ENCODE measurements around the gene MMP19. TPM values are rescaled to one million over a fixed set of nuclear protein-coding genes. Genes with fewer than 3 reads are reported as not detected.

The MMP19 gene
- total and polyA plus RNA-seq, 7 donors = 0.66 to 4.1 (median 1.5) TPM

DNA sequence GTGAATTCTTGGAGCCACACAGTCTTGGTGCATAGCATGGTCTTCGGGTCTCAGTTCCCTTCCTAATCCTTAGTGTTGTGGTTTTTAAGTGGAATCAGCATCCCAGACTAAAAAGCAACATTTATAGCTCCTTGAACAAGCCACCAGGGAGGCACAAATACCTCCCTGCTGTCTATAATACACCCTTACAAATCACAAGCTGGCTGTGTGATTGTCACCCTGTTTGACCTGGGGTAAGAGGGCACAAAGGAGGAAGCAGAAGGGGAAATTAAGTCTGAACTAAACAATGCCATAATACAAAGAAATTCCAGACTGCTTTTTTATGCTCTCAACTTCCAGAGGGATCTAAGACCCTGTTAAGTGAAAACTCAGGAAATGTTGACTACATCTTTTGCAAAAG, 7.7 kb upstream of the MMP19 start:
- H3K9me3 ChIP-seq = no peaks in the 10 kb centered on the region
- H3K27ac ChIP-seq = no peak overlapping the region
- no peak for DNase-seq
- intact Hi-C loops (cut with DNase I) = no loop called here
- no peaks in the 10 kb centered on the region for H3K36me3 ChIP-seq (ENCODE audit: insufficient read depth in 1 of 2, low read depth in 1 of 2)
- peaks cover 0 to 20% (median 3%) of the 10 kb centered on the region in 3 donors for H3K27me3 ChIP-seq (ENCODE audit: insufficient read depth in 3 of 3, low read length in 2 of 3)
- H3K4me1 ChIP-seq = no peaks in the 10 kb centered on the region
- H3K4me3 ChIP-seq = no peak overlapping the region
- ATAC-seq = no peak
- TF ChIP-seq, protein P1, sequence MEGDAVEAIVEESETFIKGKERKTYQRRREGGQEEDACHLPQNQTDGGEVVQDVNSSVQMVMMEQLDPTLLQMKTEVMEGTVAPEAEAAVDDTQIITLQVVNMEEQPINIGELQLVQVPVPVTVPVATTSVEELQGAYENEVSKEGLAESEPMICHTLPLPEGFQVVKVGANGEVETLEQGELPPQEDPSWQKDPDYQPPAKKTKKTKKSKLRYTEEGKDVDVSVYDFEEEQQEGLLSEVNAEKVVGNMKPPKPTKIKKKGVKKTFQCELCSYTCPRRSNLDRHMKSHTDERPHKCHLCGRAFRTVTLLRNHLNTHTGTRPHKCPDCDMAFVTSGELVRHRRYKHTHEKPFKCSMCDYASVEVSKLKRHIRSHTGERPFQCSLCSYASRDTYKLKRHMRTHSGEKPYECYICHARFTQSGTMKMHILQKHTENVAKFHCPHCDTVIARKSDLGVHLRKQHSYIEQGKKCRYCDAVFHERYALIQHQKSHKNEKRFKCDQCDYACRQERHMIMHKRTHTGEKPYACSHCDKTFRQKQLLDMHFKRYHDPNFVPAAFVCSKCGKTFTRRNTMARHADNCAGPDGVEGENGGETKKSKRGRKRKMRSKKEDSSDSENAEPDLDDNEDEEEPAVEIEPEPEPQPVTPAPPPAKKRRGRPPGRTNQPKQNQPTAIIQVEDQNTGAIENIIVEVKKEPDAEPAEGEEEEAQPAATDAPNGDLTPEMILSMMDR (IDR thresholded peaks at IDR 0.05) = no peak
- 4 to 17% (median 9%) methylated on average over 1 of the region's 1 CpG for WGBS, 3 donors

DNA sequence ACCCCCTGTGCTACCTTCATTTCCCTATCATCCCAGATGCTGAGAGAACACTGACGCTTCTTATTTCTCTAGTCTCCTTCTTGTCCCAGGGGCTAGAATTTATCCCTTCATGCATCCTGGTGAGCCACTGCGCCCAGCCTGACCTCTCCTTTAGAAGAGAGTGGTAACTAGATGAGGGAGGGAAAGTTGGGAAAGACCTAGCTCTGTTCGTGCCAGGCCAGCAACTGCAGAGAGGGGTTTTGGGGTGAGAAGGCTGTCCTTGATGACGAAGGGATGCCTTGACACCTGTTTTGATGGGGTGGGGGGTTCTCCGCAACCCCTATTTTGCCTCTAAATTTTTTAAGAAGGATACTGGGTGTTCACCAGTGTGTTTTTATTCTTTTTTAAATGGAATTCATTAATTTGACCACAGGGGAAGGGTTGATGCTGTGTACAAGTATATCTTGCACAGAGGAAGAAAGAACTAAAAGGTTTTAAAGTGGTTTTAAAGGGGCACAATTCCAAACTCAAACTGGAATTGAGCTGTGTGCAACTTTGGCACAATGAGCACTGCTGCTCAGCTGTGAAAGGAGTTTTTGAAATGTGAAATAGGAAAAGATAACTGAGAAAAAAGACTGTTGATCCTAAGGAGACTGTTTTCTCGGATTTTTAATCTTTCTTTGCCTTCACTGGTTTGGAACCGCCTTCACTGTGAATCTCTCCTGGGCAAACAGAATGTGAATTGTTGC, 7.0 kb upstream of the MMP19 start:
- no peak for DNase-seq
- Histone ChIP-seq H3K27ac (peak overlapping the region; percentile 80), H3K4me1 (no peaks in the 10 kb centered on the region), H3K27me3 (ENCODE audit: insufficient read depth in 3 of 3, low read length in 2 of 3) (peaks cover 0 to 20% (median 3%) of the 10 kb centered on the region in 3 donors), H3K9me3 (no peaks in the 10 kb centered on the region), H3K4me3 (no peak overlapping the region), H3K36me3 (ENCODE audit: insufficient read depth in 1 of 2, low read depth in 1 of 2) (no peaks in the 10 kb centered on the region)
- intact Hi-C loops (cut with DNase I) = no loop called here
- ATAC-seq = no peak
- TF ChIP-seq, protein P1 (IDR thresholded peaks at IDR 0.05) = no peak
- WGBS, 3 donors = 57 to 70% (median 60%) methylated on average over 7 of the region's 7 CpGs

- no peaks in the 10 kb centered on the region for H3K9me3 ChIP-seq
- TF ChIP-seq, protein P1 (IDR thresholded peaks at IDR 0.05) = no peak
- peak; percentile 78 to 93 (median 89) for ATAC-seq
- peaks cover 0 to 23% (median 3%) of the 10 kb centered on the region in 3 donors for H3K27me3 ChIP-seq (ENCODE audit: insufficient read depth in 3 of 3, low read length in 2 of 3)
- no peaks in the 10 kb centered on the region for H3K4me1 ChIP-seq
- peak overlapping the region; percentile 30 for H3K4me3 ChIP-seq
- no peaks in the 10 kb centered on the region for H3K36me3 ChIP-seq (ENCODE audit: insufficient read depth in 1 of 2, low read depth in 1 of 2)
- intact Hi-C loops (cut with DNase I) = no loop called here
- peak; percentile 90 to 94 for DNase-seq
- WGBS, 3 donors = 19 to 25% (median 20%) methylated on average over 6 of the region's 6 CpGs
- peak overlapping the region; percentile 80 for H3K27ac ChIP-seq
Measured at GRCh38 chr12:55847603-55848291, 5.0 kb upstream of the MMP19 start.

DNA sequence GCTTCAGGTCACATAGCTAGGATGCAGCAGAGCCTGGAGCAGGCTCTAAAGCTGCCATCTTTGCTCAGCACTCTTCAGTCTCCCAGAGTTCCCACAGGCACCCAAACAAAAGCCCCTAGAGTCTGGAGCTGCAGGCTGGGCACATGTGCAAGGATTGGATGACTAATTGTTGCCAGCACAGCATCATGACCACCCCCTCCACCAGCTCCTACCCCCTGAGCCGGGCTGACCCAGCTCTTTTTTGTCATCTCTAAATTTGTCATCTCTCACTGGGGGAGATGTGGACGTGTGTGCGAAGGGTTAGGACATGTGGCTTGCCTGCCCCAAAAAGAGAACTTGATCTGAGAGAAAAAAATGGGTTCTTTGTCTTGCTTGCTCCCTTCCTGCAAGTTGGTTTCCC, 4.3 kb upstream of the MMP19 start:
- H3K4me1 ChIP-seq = no peaks in the 10 kb centered on the region
- ATAC-seq (peak in 2 of 4 donors; percentile 26 to 36), DNase-seq (peak in 1 of 2 donors; percentile 35)
- peaks cover 0 to 23% (median under 1%) of the 10 kb centered on the region in 3 donors for H3K27me3 ChIP-seq (ENCODE audit: insufficient read depth in 3 of 3, low read length in 2 of 3)
- intact Hi-C loops (cut with DNase I) = no loop called here
- TF ChIP-seq, protein P1 (IDR thresholded peaks at IDR 0.05) = no peak
- H3K9me3 ChIP-seq = no peaks in the 10 kb centered on the region
- no peak overlapping the region for H3K4me3 ChIP-seq
- 52 to 61% (median 55%) methylated on average over 3 of the region's 3 CpGs for WGBS, 3 donors
- H3K36me3 ChIP-seq (ENCODE audit: insufficient read depth in 1 of 2, low read depth in 1 of 2) = no peaks in the 10 kb centered on the region
- peak overlapping the region; percentile 80 for H3K27ac ChIP-seq

Data from psoas muscle (tissue), 8 donors.